SK-N-SH treated with all-trans-retinoic acid at 6 μM for 48 hours (cell line): ENCODE results near the gene KRTAP1-5.

ENCODE experiments used
- ATAC-seq: fragments of 200-7000 bp; cut with Tn5 transposase; 3 replicates; pipeline ENCODE4 v1.9.1; 2020; ENCODE audit warnings: mild to moderate bottlenecking, moderate library complexity
- ARNTL ChIP-seq: fragments of 450-650 bp; formaldehyde crosslinking; IDR thresholded peaks from 2 replicates; pipeline ENCODE4 v1.5.0; 2020; ENCODE audit warnings: low read depth, mild to moderate bottlenecking, moderate library complexity, borderline replicate concordance
- BACH2 ChIP-seq: fragments of 250-450 bp; sonication (Bioruptor Pico); IDR thresholded peaks from 2 replicates; pipeline ENCODE4 v1.9.0; 2021; ENCODE audit warnings: mild to moderate bottlenecking, borderline replicate concordance
- CREB5 ChIP-seq: fragments of 250-450 bp; sonication (Bioruptor Pico); IDR thresholded peaks from 2 replicates; pipeline ENCODE4 v1.5.1; 2020; ENCODE audit warnings: low read depth, mild to moderate bottlenecking, moderate library complexity
- CSDC2 ChIP-seq: fragments of 250-450 bp; sonication (Bioruptor Pico); IDR thresholded peaks from 2 replicates; pipeline ENCODE4 v1.5.0; 2020; ENCODE audit warnings: mild to moderate bottlenecking, moderate library complexity
- CSRNP3 ChIP-seq: fragments of 250-450 bp; sonication (Bioruptor Pico); IDR thresholded peaks from 2 replicates; pipeline ENCODE4 v1.5.1; 2021; ENCODE audit warnings: mild to moderate bottlenecking, moderate library complexity
- ESRRG ChIP-seq: fragments of 250-450 bp; sonication (Bioruptor Pico); IDR thresholded peaks from 2 replicates; pipeline ENCODE4 v1.6.1; 2021; ENCODE audit warnings: mild to moderate bottlenecking
- GLIS3 ChIP-seq: fragments of 250-450 bp; sonication (Bioruptor Pico); IDR thresholded peaks from 2 replicates; pipeline ENCODE4 v1.5.0; 2020; ENCODE audit warnings: mild to moderate bottlenecking, moderate library complexity
- ISL1 ChIP-seq: fragments of 250-450 bp; sonication (Bioruptor Pico); IDR thresholded peaks from 2 replicates; pipeline ENCODE4 v2.1.2; 2022; ENCODE audit warnings: mild to moderate bottlenecking, moderate library complexity
- OSR1 ChIP-seq: fragments of 250-450 bp; sonication (Bioruptor Pico); IDR thresholded peaks from 2 replicates; pipeline ENCODE4 v1.8.0; 2022; ENCODE audit warnings: moderate library complexity, mild to moderate bottlenecking, inconsistent platforms
- PATZ1 ChIP-seq: fragments of 250-450 bp; sonication (Bioruptor Pico); IDR thresholded peaks from 2 replicates; pipeline ENCODE4 v1.8.0; 2020; ENCODE audit warnings: mild to moderate bottlenecking, moderate library complexity, borderline replicate concordance
- POU6F1 ChIP-seq: fragments of 250-450 bp; sonication (Bioruptor Pico); IDR thresholded peaks from 2 replicates; pipeline ENCODE4 v1.8.0; 2021; ENCODE audit warnings: low read depth, mild to moderate bottlenecking, moderate library complexity, borderline replicate concordance
- PPARA ChIP-seq: fragments of 250-450 bp; sonication (Bioruptor Pico); IDR thresholded peaks from 2 replicates; pipeline ENCODE4 v1.5.0; 2020; ENCODE audit warnings: mild to moderate bottlenecking, borderline replicate concordance
- RARB ChIP-seq: fragments of 250-450 bp; sonication (Bioruptor Pico); IDR thresholded peaks from 2 replicates; pipeline ENCODE4 v1.8.0; 2021; ENCODE audit warnings: mild to moderate bottlenecking, moderate library complexity
- TCF4 ChIP-seq: fragments of 250-450 bp; sonication (Bioruptor Pico); IDR thresholded peaks from 2 replicates; pipeline ENCODE4 v1.8.0; 2021; ENCODE audit warnings: mild to moderate bottlenecking, moderate library complexity, borderline replicate concordance
- TOX ChIP-seq: fragments of 250-450 bp; sonication (Bioruptor Pico); IDR thresholded peaks from 2 replicates; pipeline ENCODE4 v1.8.0; 2021; ENCODE audit warnings: mild to moderate bottlenecking, moderate library complexity, borderline replicate concordance
- TSHZ2 ChIP-seq: fragments of 250-450 bp; sonication (Bioruptor Pico); IDR thresholded peaks from 2 replicates; pipeline ENCODE4 v1.5.0; 2020; ENCODE audit warnings: mild to moderate bottlenecking, moderate library complexity
- ZC3H10 ChIP-seq: fragments of 250-450 bp; sonication (Bioruptor Pico); IDR thresholded peaks from 2 replicates; pipeline ENCODE4 v1.5.1; 2021; ENCODE audit warnings: mild to moderate bottlenecking, moderate library complexity
- ZFP3 ChIP-seq: fragments of 250-450 bp; sonication (Bioruptor Pico); IDR thresholded peaks from 2 replicates; pipeline ENCODE4 v1.5.0; 2020; ENCODE audit warnings: mild to moderate bottlenecking, moderate library complexity
- ZFP30 ChIP-seq: fragments of 450-650 bp; formaldehyde crosslinking; IDR thresholded peaks from 2 replicates; pipeline ENCODE4 v1.5.0; 2022; ENCODE audit warnings: mild to moderate bottlenecking, moderate library complexity
- ZNF565 ChIP-seq: fragments of 450-650 bp; formaldehyde crosslinking; conservative IDR thresholded peaks from 2 replicates; pipeline ENCODE4 v1.5.0; 2020; ENCODE audit warnings: low read depth, mild to moderate bottlenecking, moderate library complexity
- ZNF70 ChIP-seq: fragments of 450-650 bp; formaldehyde crosslinking; IDR thresholded peaks from 2 replicates; pipeline ENCODE4 v1.5.0; 2020; ENCODE audit warnings: mild to moderate bottlenecking, moderate library complexity
- ZNF8 ChIP-seq: fragments of 450-650 bp; formaldehyde crosslinking; IDR thresholded peaks from 2 replicates; pipeline ENCODE4 v1.5.0; 2020; ENCODE audit warnings: mild to moderate bottlenecking, moderate library complexity

KRTAP1-5 gene

GRCh38 chr17:41018541-41018940 lies 8.5 kb downstream of the KRTAP1-5 start:
- TF ChIP-seq ZFP3 (CRISPR knock-in tag) (no peak), BACH2 (CRISPR knock-in tag) (no peak), CSRNP3 (CRISPR knock-in tag) (no peak), POU6F1 (CRISPR knock-in tag) (no peak), ARNTL (no peak), OSR1 (CRISPR knock-in tag) (no peak), TOX (CRISPR knock-in tag) (no peak), PATZ1 (no peak), ZC3H10 (CRISPR knock-in tag) (no peak), CREB5 (CRISPR knock-in tag) (no peak), TCF4 (no peak), CSDC2 (no peak), TSHZ2 (CRISPR knock-in tag) (no peak), RARB (CRISPR knock-in tag) (no peak), ZFP30 (no peak), ISL1 (CRISPR knock-in tag) (no peak), ZNF565 (CRISPR knock-in tag) (no peak)
- TF ChIP-seq, all 23 proteins: peak for 0
- ATAC-seq = no peak

GRCh38 chr17:41016578-41017215 lies 10.3 kb downstream of the KRTAP1-5 start:
- ATAC-seq = no peak
- TF ChIP-seq PPARA (no peak), ARNTL (no peak), CREB5 (CRISPR knock-in tag) (no peak)

GRCh38 chr17:41015454-41015853 lies 11.6 kb downstream of the KRTAP1-5 start:
- TF ChIP-seq TCF4 (no peak), ZC3H10 (CRISPR knock-in tag) (no peak), ZNF565 (CRISPR knock-in tag) (no peak), ISL1 (CRISPR knock-in tag) (no peak), CSDC2 (no peak), OSR1 (CRISPR knock-in tag) (no peak), GLIS3 (CRISPR knock-in tag) (no peak), PPARA (no peak), ZNF8 (CRISPR knock-in tag) (no peak), CREB5 (CRISPR knock-in tag) (no peak), ESRRG (no peak), PATZ1 (no peak), ARNTL (no peak), ZNF70 (no peak)
- no peak for ATAC-seq
